IPS-15b (cell line): ENCODE results near the gene PDGFC.
"Not testable (repeated sequence)": the region's sequence is repeated elsewhere in the genome, so short reads cannot be mapped to it uniquely, and the experiment has no call there.

Experiments used
- H3K27me3 ChIP-seq: one replicate; pipeline ENCODE4 v1.6.1; 2013; ENCODE audit warnings: low read length; ENCODE audit not compliant: control insufficient read depth, insufficient read depth
- H3K36me3 ChIP-seq: one replicate; pipeline ENCODE4 v1.6.1; 2013; ENCODE audit warnings: low read length; ENCODE audit not compliant: control insufficient read depth, insufficient read depth
- H3K4me1 ChIP-seq: one replicate; pipeline ENCODE4 v1.6.1; 2013; ENCODE audit warnings: mild to moderate bottlenecking, low read length; ENCODE audit not compliant: control insufficient read depth, insufficient read depth
- H3K4me3 ChIP-seq: one replicate; pipeline ENCODE4 v1.5.1; 2013; ENCODE audit warnings: low read depth, low read length
- H3K9ac ChIP-seq: one replicate; pipeline ENCODE4 v1.6.1; 2013; ENCODE audit warnings: low read depth, mild to moderate bottlenecking, low read length
- H3K9me3 ChIP-seq: one replicate; pipeline ENCODE4 v1.6.1; 2013; ENCODE audit warnings: mild to moderate bottlenecking, low read length; ENCODE audit not compliant: control insufficient read depth, insufficient read depth

Gene PDGFC

DNA sequence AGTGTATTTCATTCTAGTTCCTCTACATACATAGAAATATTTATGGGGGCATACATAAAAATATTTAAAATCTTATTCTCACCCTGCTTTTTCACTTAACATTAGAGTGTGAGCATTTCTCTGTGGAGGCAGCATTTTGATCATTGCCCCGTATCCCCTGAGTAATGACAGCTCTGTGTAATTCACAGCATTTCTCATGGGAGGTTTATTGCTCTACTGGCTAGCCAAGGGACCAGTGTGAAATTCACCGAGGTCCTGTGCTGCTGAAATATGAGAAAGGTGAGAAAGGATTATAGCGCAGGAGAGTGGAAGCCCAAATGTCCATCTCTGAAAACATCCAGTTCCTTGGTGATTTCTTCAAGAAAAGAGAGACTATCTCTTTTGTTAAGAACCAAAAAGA, 22.9 kb downstream of the PDGFC start:
- no peaks in the 10 kb centered on the region for H3K27me3 ChIP-seq
- H3K36me3 ChIP-seq = no peaks in the 10 kb centered on the region
- H3K4me1 ChIP-seq = no peaks in the 10 kb centered on the region
- no peak overlapping the region for H3K4me3 ChIP-seq
- no peak overlapping the region for H3K9ac ChIP-seq
- H3K9me3 ChIP-seq = no peaks in the 10 kb centered on the region

DNA sequence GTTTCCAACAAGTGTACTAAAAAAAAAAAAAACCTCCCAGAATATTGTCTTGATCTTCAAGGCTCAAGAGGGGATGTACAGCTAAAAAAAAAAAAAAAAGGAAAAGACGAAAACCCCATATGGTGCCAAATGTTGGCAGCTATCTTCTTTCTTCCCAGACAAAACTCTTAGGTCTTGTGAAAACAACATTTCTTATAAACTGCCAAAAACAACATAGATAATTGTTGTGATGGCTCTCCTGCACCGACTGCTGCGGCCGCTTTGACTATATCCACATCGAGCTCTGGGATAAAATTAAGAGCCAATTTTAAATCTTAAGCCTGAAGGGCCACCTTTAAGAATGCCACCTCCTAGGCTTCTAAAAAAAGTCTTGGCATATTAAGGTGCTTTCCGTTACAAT, 23.5 kb downstream of the PDGFC start:
- H3K9me3 ChIP-seq = no peaks in the 10 kb centered on the region
- H3K36me3 ChIP-seq = no peaks in the 10 kb centered on the region
- no peak overlapping the region for H3K9ac ChIP-seq
- no peak overlapping the region for H3K4me3 ChIP-seq
- H3K4me1 ChIP-seq = no peaks in the 10 kb centered on the region
- H3K27me3 ChIP-seq = no peaks in the 10 kb centered on the region

DNA sequence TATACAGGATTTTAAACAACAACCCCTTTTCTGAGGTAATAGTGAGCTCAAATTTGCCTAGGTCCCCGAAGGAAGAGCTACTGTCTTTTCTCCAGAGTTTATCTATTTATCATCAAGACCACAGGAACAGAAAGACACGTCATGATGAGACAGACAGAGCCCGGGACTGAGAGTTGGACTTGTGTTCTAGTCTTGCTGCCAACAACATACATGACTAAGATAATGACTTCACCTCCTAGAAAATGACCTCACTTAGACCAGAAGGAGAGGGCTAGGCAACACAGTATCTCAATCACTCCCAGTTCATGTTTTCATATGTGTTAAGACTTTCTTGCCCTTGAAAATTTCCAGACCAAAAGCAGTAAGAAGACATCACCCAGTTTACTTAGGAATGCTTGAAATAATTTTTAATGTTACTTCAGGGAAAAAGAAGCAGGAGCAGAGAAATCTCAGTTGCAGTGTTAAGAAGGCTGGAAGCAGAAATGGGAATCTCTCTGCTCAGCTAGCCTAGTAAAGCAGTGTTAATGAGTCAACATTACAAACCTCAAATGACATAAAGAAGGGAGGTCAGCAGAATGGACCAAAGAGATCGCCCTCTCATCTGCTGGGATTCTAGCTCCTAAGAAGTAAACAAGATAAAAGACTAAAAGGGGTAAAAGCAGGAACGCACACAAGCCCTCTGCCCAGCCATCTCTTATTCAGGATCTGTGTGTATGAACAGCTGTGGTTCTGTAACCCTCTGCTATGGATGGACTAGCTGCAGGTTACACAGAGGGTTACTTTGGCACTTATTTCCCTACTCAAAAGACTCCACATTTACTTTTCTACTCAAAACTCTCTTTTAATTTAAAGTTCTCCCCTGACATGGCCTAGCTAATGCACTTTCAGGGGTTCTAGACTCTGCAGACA, 24.8 kb downstream of the PDGFC start:
- Histone ChIP-seq H3K4me3 (no peak overlapping the region), H3K9me3 (no peaks in the 10 kb centered on the region), H3K27me3 (no peaks in the 10 kb centered on the region), H3K9ac (no peak overlapping the region), H3K4me1 (peaks cover 3% of the 10 kb centered on the region), H3K36me3 (no peaks in the 10 kb centered on the region)

DNA sequence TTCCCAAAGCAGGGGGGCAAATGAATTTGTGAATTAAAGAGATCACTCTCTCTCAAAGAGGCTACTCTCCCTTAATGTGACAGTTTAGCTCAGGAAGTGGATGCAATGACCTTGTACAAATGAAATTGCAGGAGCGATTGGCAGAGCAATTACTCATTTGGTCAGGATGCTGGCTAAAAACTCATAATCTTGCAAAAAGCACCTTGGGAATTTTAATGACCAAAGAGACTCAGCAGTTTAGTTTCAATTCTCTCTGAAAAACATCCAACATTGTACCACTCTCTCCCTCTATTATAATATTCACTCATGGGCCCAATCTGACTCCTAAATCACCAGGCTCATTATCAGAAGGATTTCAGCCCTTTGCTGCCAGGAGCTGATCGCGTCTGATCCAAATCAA, 26.1 kb downstream of the PDGFC start:
- peaks cover 3% of the 10 kb centered on the region for H3K4me1 ChIP-seq

DNA sequence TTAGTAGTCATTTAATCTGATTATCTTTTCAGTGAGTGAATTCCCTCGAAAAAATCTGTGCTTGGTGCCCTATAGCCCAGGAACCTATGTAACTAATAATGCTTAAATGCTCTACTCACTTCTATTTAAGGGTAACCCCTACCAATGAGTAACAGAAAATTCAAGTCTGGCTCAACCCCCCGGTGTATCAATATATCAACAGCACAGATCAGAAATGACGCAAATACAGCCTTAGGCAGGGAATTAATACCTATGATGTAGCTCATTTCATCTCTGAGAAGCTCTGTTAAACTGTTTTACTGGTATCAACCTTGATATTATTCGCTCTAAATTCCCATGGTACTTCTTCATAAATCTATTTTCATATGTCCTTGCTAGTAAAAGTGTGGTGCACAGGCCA, 28.6 kb downstream of the PDGFC start:
- Histone ChIP-seq H3K4me3 (no peak overlapping the region), H3K4me1 (peaks cover 3% of the 10 kb centered on the region), H3K27me3 (no peaks in the 10 kb centered on the region), H3K36me3 (no peaks in the 10 kb centered on the region), H3K9me3 (no peaks in the 10 kb centered on the region), H3K9ac (no peak overlapping the region)

More for the DNA sequence above, 26.1 kb downstream of the PDGFC start:
- Histone ChIP-seq H3K4me3 (no peak overlapping the region), H3K9ac (no peak overlapping the region), H3K36me3 (no peaks in the 10 kb centered on the region), H3K27me3 (no peaks in the 10 kb centered on the region), H3K9me3 (no peaks in the 10 kb centered on the region)

DNA sequence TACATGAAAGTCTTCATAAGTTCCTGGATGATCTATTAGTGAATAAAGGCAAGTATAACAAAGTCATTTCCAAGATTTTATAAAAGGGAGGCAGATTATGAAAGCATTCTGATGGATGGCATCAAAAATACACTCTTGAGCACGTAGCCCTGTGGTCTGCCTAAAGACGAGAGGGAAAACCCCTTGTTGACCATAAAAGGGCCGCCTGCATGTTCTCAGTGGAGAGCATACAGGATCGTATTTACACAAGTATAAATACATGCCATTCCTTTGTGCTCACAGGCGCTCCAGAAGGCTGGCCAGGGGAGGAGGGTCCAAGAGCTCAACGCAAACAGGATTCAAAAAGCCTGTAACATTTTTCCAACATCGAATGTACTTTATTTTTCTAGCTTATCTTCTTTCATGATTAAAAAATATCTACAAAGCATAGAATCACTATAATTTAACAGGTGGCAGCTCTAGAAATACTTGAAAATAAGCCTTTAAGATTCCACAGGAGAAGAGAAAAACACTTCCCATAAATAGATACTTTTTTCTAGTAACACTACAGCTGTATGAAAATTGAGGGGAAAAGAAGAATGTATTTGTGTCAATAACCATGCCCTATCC, 29.6 kb downstream of the PDGFC start:
- Histone ChIP-seq H3K4me3 (no peak overlapping the region), H3K9me3 (no peaks in the 10 kb centered on the region), H3K9ac (no peak overlapping the region), H3K27me3 (no peaks in the 10 kb centered on the region), H3K36me3 (no peaks in the 10 kb centered on the region), H3K4me1 (peaks cover 3% of the 10 kb centered on the region)

DNA sequence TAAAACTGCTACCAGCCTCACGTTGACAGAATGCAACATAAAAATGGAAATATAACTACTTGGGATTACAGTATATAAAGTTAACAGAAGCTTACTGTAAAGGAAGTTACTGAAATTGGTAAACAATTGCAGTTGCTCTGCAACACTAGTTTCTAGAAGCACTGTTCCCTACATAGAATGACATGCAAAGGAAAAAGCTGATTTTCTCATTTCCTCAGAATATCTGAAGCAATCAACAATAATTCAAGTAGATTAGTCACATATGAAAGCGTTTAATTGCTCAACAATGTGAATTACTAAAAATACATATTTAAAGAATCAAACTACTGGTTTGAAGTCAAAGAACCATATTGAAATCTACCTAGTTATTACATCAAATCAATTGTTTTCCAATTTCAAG, 31.8 kb downstream of the PDGFC start:
- Histone ChIP-seq H3K36me3 (no peaks in the 10 kb centered on the region), H3K4me1 (peaks cover 3% of the 10 kb centered on the region), H3K9me3 (no peaks in the 10 kb centered on the region), H3K9ac (no peak overlapping the region), H3K27me3 (no peaks in the 10 kb centered on the region), H3K4me3 (no peak overlapping the region)

DNA sequence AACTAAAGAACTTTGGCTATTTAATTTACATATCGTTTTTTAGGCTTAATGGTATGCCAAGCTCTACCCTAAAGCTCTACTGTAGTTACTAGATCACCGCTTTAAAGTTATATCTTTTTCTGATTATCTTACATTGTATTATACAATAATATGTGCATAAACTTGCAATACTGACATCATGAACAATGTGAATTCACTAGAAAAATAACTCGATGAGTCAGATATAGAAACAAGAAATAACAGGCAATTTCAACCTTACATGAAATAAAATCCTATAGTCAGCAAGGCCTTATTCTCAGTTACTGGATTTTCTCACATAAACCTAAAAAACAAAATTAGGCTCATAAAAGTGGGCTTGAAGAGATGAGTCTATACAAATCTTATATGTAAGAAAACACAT, 32.5 kb downstream of the PDGFC start:
- no peaks in the 10 kb centered on the region for H3K27me3 ChIP-seq
- no peak overlapping the region for H3K4me3 ChIP-seq
- H3K9me3 ChIP-seq = no peaks in the 10 kb centered on the region
- H3K9ac ChIP-seq = no peak overlapping the region
- peaks cover 3% of the 10 kb centered on the region for H3K4me1 ChIP-seq
- no peaks in the 10 kb centered on the region for H3K36me3 ChIP-seq

DNA sequence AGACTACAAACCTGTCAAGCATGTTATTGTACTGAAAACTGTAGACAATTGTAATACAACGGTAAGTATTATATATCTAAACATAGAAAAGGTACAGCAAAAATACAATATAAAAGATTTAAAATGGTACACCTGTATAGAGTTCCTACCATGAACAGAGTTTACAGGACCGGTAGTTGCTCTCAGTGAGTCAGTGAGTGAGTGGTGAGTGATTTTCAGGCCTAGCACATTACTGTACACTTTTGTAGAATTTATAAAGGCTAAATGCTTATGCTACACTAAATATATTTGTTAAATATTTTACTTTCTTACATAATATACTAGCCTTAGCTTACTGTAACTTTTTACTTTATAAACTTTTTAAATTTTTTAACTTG, 37.4 kb downstream of the PDGFC start:
- Histone ChIP-seq H3K27me3 (no peaks in the 10 kb centered on the region), H3K9ac (no peak overlapping the region), H3K4me3 (no peak overlapping the region), H3K36me3 (no peaks in the 10 kb centered on the region), H3K9me3 (no peaks in the 10 kb centered on the region), H3K4me1 (no peaks in the 10 kb centered on the region)

DNA sequence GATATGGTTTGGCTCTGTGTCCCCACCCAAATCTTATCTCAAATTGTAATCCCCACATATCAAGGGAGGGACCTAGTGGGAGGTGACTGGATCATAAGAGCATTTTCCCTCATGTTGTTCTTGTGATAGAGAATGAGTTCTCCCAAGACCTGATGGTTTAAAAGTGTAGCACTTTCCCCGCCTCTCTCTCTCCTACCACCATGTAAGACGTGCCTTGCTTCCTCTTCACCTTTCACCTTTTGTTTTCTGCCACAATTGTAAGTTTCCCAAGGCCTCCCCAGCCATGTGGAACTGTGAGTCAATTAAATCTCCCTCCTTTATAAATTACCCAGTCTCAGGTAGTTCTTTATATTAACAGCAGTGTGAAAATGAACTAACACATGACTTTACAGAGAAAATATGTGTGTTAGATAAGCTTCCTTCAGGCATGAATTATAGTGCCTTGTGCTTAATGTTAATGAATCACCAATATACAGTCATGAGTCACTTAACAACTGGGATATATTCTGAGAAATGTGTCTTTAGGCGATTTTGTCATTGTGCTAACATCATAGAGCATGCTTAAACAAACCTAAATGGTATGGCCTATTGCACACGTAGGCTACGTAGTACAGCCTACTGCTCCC, 37.9 kb downstream of the PDGFC start:
- H3K9me3 ChIP-seq = no peaks in the 10 kb centered on the region
- no peak overlapping the region for H3K4me3 ChIP-seq
- no peak overlapping the region for H3K9ac ChIP-seq
- H3K4me1 ChIP-seq = no peaks in the 10 kb centered on the region
- H3K36me3 ChIP-seq = no peaks in the 10 kb centered on the region
- no peaks in the 10 kb centered on the region for H3K27me3 ChIP-seq

DNA sequence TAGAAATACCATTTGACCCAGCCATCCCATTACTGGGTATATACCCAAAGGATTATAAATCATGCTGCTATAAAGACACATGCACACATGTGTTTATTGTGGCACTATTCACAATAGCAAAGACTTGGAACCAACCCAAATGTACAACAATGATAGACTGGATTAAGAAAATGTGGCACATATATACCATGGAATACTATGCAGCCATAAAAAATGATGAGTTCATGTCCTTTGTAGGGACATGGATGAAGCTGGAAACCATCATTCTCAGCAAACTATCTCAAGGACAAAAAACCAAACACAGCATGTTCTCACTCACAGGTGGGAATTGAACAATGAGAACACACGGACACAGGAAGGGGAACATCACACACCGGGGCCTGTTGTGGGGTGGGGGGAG, 39.2 kb downstream of the PDGFC start:
- not testable (repeated sequence) for H3K27me3 ChIP-seq, H3K36me3 ChIP-seq, H3K4me3 ChIP-seq, H3K9ac ChIP-seq, H3K4me1 ChIP-seq, H3K9me3 ChIP-seq

DNA sequence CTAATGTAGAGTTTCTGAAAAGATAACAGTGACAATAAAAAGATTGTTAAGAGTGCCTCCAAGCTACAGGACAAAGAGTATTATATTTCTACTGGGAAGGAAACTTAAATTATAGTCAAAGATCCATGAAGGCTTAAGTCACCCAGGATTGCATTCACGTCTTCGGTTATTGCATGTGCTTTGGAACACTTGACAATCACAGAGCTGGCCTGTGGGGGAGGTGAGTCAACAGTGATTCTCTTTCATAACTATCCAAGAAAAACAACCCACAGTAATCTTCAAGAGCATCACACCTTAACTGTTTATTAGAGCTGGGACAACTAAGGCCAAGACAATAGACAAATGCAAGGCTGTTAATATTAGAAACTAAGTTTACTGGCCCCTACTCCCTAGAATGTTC, 40.3 kb downstream of the PDGFC start:
- H3K4me3 ChIP-seq = no peak overlapping the region
- H3K9ac ChIP-seq = no peak overlapping the region
- no peaks in the 10 kb centered on the region for H3K9me3 ChIP-seq
- H3K27me3 ChIP-seq = no peaks in the 10 kb centered on the region
- H3K36me3 ChIP-seq = no peaks in the 10 kb centered on the region
- H3K4me1 ChIP-seq = no peaks in the 10 kb centered on the region
